Measurements from ENCODE around the gene ANGPTL2.

- TF ChIP-seq CTCF (IDR thresholded peaks at IDR 0.05; ENCODE audit: low read length) (no peak), EZH2 (optimal IDR thresholded peaks at IDR 0.05; ENCODE audit: low read depth, low read length) (no peak)
Measured at GRCh38 chr9:127066060-127066850, 56.2 kb downstream of the ANGPTL2 start.
